AG04449 (cell line): Measurements from ENCODE around the gene CAPN10.

ENCODE experiments used
- CTCF ChIA-PET: fragments of 350-600 bp; formaldehyde crosslinking; extraction: SDS; loops from one replicate; lab custom pipeline; 2021; ENCODE audit warnings: antibody characterized with exemption; lab: Yijun Ruan, JAX
- POLR2A ChIA-PET: fragments of 400-600, 350-600 bp; formaldehyde crosslinking; extraction: SDS; loops from one replicate; lab custom pipeline; 2020; ENCODE audit warnings: antibody characterized with exemption, inconsistent platforms; lab: Yijun Ruan, JAX
- DNase-seq: peaks from one replicate; pipeline ENCODE4 v3.0.0-alpha.2; 2010; ENCODE audit warnings: low read depth, low spot score
- H3K4me3 ChIP-seq: 2 replicates; pipeline ENCODE4 v1.5.1; 2011; ENCODE audit warnings: low read depth, mild to moderate bottlenecking, control low read depth, low read length
- TF ChIP-seq, protein P1 (sequence below): IDR thresholded peaks from one replicate; pipeline ENCODE4 v1.5.1; 2011; ENCODE audit warnings: mild to moderate bottlenecking, moderate library complexity, low read length, control low read depth, inconsistent platforms; ENCODE audit not compliant: insufficient read depth; ENCODE audit errors: missing control alignments

CAPN10 gene

DNA sequence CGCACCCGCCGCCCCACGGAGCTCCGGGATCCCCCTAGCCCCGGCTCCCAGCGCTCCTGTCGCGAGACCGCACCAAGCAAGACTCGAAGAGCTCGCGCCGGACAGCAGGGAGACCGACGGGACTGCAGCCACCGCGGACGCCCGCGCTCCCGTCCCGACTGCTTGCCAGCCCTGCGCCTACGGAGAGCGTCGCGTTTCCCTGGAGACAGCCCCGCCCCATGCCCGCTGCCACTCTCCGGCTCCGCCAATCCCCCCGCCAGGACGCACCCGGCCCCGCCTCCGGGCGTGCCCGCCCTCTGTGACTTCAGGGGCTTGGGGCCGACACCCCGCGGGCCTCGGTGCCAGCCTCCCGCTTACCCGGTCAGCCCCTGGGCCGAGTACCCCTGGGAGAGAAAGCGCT, 28.7 kb upstream of the CAPN10 start, which contains the start of gene ANKMY1:
Gene ANKMY1, minus strand, starts transcription at position 181 of the 400 bp plus-strand sequence. CDS start 653 bp downstream, outside the sequence.
- POLR2A ChIA-PET: interaction anchor here (0.8 kb wide), 1 partner anchor 28 kb away, joined by 3 read pairs; the partner anchor contains the start of gene CAPN10
- CTCF ChIA-PET: interaction anchor here (5.6 kb wide), 1 partner anchor 9 kb away, joined by 27 read pairs; no protein-coding TSS in a partner anchor
- TF ChIP-seq, protein P1, sequence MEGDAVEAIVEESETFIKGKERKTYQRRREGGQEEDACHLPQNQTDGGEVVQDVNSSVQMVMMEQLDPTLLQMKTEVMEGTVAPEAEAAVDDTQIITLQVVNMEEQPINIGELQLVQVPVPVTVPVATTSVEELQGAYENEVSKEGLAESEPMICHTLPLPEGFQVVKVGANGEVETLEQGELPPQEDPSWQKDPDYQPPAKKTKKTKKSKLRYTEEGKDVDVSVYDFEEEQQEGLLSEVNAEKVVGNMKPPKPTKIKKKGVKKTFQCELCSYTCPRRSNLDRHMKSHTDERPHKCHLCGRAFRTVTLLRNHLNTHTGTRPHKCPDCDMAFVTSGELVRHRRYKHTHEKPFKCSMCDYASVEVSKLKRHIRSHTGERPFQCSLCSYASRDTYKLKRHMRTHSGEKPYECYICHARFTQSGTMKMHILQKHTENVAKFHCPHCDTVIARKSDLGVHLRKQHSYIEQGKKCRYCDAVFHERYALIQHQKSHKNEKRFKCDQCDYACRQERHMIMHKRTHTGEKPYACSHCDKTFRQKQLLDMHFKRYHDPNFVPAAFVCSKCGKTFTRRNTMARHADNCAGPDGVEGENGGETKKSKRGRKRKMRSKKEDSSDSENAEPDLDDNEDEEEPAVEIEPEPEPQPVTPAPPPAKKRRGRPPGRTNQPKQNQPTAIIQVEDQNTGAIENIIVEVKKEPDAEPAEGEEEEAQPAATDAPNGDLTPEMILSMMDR: no peak
- no peak for DNase-seq
- H3K4me3 ChIP-seq: peak within 1 kb of the TSS; percentile 57

DNA sequence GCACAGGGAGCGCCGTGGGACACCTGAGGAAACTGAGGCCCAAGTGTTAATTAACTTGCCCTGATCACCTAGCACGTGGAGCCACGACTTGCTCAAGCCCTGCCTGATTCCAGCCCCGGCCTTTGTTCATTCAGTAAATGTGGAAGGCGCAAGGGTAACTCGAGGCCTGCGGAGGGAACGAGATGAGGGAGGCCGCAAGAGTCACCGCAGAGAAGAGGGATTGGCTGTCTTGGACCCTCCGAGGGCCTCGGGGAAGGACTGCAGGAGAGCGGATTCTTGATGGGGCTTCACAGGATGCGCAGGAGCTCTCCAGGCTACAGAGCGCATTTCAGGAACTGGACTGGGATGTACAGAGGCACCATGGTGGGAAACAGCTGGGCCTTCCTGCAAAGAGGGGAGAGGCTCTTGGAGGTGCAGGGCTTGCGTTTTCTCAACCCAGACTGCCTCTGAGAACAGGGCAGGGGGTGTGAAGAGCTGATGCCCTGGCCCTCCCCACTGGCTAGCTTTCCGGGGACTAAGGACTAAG, 28.2 kb upstream of the CAPN10 start:
- peak overlapping the region; percentile 57 for H3K4me3 ChIP-seq
- ChIA-PET CTCF (interaction anchor here (1.7 to 5.6 kb wide), 2 partner anchors 8 to 44 kb away, joined by 8 to 27 read pairs; no protein-coding TSS in a partner anchor), POLR2A (interaction anchor here (0.8 kb wide), 1 partner anchor 28 kb away, joined by 3 read pairs; the partner anchor contains the start of gene CAPN10)
- no peak for DNase-seq
- TF ChIP-seq, protein P1: no peak

DNA sequence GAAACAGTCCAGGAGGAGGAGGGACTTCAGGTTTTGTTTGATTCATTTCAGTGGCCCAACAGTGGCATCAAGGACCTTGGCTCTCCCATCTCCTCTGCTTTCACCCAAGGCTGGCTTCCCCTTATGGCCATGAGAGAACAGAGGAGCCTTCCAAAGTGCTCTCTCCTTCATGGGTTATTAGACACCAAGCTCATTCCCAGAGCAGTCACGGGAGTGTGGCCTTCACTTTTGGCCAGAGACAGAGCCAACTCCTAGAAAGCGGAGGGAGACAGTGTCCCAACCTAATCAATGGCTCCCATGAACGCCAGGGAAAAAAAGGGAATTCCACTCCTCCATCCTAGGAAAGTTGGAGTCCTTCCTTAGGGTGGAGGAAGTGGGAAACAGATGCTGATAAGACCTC, 27.2 kb upstream of the CAPN10 start:
- TF ChIP-seq, protein P1: no peak
- no peak for DNase-seq
- ChIA-PET CTCF (interaction anchor here (1.7 kb wide), 1 partner anchor 45 kb away, joined by 8 read pairs; no protein-coding TSS in a partner anchor), POLR2A (no interaction called here)
- no peak overlapping the region for H3K4me3 ChIP-seq

DNA sequence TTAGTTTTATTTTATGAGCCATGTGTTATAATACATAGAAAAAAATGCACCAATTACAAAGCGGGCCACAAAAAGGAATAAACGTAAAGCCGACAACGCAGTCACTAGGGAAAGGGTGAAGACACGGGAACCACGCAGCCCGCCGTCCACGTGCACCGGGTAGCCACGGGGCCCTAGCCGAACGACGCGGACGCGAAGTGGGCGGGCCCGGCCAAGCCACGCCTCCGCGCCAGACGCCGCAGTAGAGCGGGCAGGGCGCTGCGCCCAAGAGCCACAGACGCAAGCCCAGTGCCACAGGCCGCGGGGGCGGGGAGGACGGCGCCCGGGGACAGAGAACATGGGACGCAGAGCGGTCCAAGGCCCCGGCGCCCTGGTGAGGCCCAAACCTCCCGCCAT, 26.5 kb upstream of the CAPN10 start, which contains the start of gene DUSP28:
Gene DUSP28, plus strand, starts transcription at position 274 of the 396 bp plus-strand sequence. CDS start 328 bp downstream, outside the sequence.
- no peak for DNase-seq
- TF ChIP-seq, protein P1: no peak
- CTCF ChIA-PET: interaction anchor here (1.1 to 1.7 kb wide), 2 partner anchors 9 to 46 kb away, joined by 5 to 8 read pairs; no protein-coding TSS in a partner anchor
- POLR2A ChIA-PET: interaction anchor here (0.8 to 1.4 kb wide), 2 partner anchors 26 to 304 kb away, joined by 3 to 10 read pairs; partner anchors contain the start of gene CAPN10
- H3K4me3 ChIP-seq: peak within 1 kb of the TSS; percentile 69

DNA sequence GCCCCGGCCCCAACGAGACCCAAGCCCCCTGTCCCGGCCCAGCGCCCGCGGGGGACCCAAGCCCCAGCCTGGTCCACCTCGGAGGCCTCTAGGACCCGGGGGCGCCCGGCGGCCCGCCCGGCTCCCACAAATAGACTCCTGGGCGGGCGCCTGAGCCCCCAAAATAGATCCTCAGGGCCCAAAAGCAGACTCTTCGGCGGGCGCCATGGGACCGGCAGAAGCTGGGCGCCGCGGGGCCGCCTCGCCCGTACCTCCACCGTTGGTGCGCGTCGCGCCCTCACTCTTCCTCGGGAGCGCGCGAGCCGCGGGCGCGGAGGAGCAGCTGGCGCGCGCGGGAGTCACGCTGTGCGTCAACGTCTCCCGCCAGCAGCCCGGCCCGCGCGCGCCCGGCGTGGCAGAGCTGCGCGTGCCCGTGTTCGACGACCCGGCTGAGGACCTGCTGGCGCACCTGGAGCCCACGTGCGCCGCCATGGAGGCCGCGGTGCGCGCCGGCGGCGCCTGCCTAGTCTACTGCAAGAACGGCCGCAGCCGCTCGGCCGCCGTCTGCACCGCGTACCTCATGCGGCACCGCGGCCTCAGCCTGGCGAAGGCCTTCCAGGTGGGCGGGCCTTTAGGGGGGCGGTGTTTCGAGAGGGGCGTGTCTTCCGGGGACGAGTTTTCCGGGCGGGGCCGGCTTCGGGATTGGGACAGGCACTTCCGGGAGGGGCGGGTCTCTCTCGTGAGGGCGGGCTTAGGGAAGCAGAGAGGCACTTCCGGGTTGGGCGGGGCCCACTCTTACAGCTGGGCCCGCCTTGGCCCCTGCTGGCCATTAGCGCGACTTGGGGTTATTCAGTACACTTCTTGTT, 25.8 kb upstream of the CAPN10 start:
- POLR2A ChIA-PET: interaction anchor here (0.8 to 1.4 kb wide), 3 partner anchors 19 to 305 kb away, joined by 3 to 10 read pairs (median 3); partner anchors contain the start of gene CAPN10
- DNase-seq: peak; percentile 84
- peak overlapping the region; percentile 69 for H3K4me3 ChIP-seq
- CTCF ChIA-PET: interaction anchor here (0.8 to 3.5 kb wide), 4 partner anchors 9 to 25 kb away, joined by 3 to 17 read pairs (median 4); partner anchors contain the start of gene CAPN10
- TF ChIP-seq, protein P1: peak; percentile 33
